Ovary (tissue), 9 donors: ENCODE measurements around the gene MGP. TPM values are rescaled to one million over a fixed set of nuclear protein-coding genes. Genes with fewer than 3 reads are reported as not detected.
A peak's percentile ranks its signal among the peaks of the same experiment; 100 is the strongest.

Experiments
- DNase-seq, 5 donors: peaks; one replicate each; pipeline ENCODE4 v3.0.0-alpha.2; 2019 to 2020
- H3K27ac ChIP-seq, 2 donors: fragments of 200-600 bp; one replicate each; pipeline versions ENCODE4 v1.5.1 to v1.8.0; 2019 to 2022
- H3K27me3 ChIP-seq: fragments of 200-600 bp; one replicate; pipeline ENCODE4 v1.8.0; 2022
- H3K36me3 ChIP-seq: fragments of 200-600 bp; sonication (generic); one replicate; pipeline ENCODE4 v1.5.1; 2019
- H3K4me1 ChIP-seq: one replicate; pipeline ENCODE4 v1.8.1; 2013; ENCODE audit warnings: mild to moderate bottlenecking, moderate library complexity; ENCODE audit not compliant: insufficient read depth
- H3K4me3 ChIP-seq: fragments of 200-600 bp; sonication (generic); one replicate; pipeline ENCODE4 v1.5.1; 2017
- H3K9me3 ChIP-seq, 2 donors: fragments of 200-600 bp in 1 of 2; sonication (generic) in 1 of 2; one replicate each; pipeline versions ENCODE4 v1.5.1 to v1.8.1; 2013 to 2019; ENCODE audit warnings: mild to moderate bottlenecking in 1 of 2, moderate library complexity in 1 of 2
- EP300 ChIP-seq: sonication (generic); formaldehyde crosslinking; IDR thresholded peaks from one replicate; pipeline ENCODE4 v1.6.1; 2017; ENCODE audit warnings: antibody characterized with exemption
- POLR2A ChIP-seq: fragments of 450-650 bp; IDR thresholded peaks from one replicate; pipeline ENCODE4 v1.6.1; 2017; ENCODE audit warnings: antibody characterized with exemption, mild to moderate bottlenecking, moderate library complexity
- WGBS, 3 donors: extraction: QIAGEN DNeasy Blood & Tissue Kit in 1 of 3; methylation state at CpG; one replicate each; pipeline versions ENCODE4 v1.1.5 to v1.1.7; 2013 to 2017; 5-methylcytosine and 5-hydroxymethylcytosine counted together
- intact Hi-C, 4 donors: fragments of 100-400 bp; cut with DNase I; formaldehyde crosslinking; loops; one replicate each; pipeline versions ENCODE4 v1.11.0 to v1.15.1; 2022 to 2023
- polyA plus RNA-seq, 2 donors: library from polyadenylated mRNA; stranded (reverse); fragments of 200-250 nt in 1 of 2; fragments of 350-450 nt in 1 of 2; fragmentation: Illumina TruSeq in 1 of 2; extraction: RNeasy Lipid Tissue Mini Kit (QIAGEN cat#74804) in 1 of 2; gene quantifications; one replicate each; pipeline ENCODE4 v1.2.3, GENCODE V29; 2013 to 2014
- total RNA-seq, 7 donors: library from RNA; depleted of rRNA in 2 of 7; stranded (reverse); fragments of >200 nt in 2 of 7; fragmentation: NEBNext Ultra II Directional in 3 of 7; extraction: Animal tissue kit (Norgen Biotek cat#: 25700) in 3 of 7; gene quantifications; one replicate each; pipeline versions ENCODE4 v1.1.0 to v1.2.4, GENCODE V29; 2016 to 2023
- TF ChIP-seq, protein P1 (sequence below), 3 donors: fragments of 450-650 bp in 2 of 3; fragments of 200-600 bp in 1 of 3; IDR thresholded peaks; one replicate each; pipeline versions ENCODE4 v1.5.1 to v1.8.0; 2016 to 2022; ENCODE audit warnings: antibody characterized with exemption in 3 of 3, mild to moderate bottlenecking in 1 of 3
- donor health status: DM: no; HTN: no; CAD: no; lungs with moderate emphysema.
- donor health status: DM: no; HTN: no; CAD: no.
- donor health status: Bipolar disorder and iron deficiency.
- donor health status: DM: yes; HTN: yes; CAD: no.
- donor health status: DM: no; HTN: no; CAD: no.
- donor health status: DM: yes; HTN: yes; CAD: no.

Gene MGP
- total and polyA plus RNA-seq, 9 donors: 109 to 2,243 (median 431) TPM

DNA sequence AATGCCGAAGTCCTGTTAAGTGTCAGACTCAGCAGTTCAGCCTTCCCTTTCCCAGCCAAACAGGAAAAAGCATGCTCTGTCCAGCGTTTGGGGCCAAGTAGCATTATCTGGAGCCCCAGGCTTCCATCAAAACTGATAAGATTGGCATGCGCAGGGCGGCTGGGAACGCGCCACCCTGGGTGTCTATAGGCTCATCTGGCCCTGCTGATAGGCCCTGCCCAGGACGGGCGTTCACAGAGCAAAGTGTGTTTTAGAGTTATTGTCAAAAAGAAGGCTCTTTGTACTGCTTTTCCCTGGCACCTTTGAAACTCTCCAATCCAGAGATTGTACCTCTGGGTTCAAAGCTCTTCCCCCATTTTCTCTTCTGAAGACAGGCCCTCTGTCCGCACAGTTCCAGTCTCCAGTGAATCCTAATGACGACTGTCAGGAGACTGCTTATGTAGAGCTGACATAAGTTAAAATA, 42.2 kb downstream of the MGP start, which contains the start of gene ART4:
ART4 (minus strand) TSS at position 102 of the 463 bp plus-strand sequence. CDS start 413 bp downstream, outside the sequence.
- intact Hi-C loops: loop anchor here in 3 of 4 donors (5.0 to 10.0 kb wide), 3 partner anchors 51 to 431 kb away; no protein-coding TSS in a partner anchor
- WGBS, 3 donors: 76 to 83% (median 82%) methylated on average over 10 of the region's 10 CpGs
- TF ChIP-seq, protein P1, sequence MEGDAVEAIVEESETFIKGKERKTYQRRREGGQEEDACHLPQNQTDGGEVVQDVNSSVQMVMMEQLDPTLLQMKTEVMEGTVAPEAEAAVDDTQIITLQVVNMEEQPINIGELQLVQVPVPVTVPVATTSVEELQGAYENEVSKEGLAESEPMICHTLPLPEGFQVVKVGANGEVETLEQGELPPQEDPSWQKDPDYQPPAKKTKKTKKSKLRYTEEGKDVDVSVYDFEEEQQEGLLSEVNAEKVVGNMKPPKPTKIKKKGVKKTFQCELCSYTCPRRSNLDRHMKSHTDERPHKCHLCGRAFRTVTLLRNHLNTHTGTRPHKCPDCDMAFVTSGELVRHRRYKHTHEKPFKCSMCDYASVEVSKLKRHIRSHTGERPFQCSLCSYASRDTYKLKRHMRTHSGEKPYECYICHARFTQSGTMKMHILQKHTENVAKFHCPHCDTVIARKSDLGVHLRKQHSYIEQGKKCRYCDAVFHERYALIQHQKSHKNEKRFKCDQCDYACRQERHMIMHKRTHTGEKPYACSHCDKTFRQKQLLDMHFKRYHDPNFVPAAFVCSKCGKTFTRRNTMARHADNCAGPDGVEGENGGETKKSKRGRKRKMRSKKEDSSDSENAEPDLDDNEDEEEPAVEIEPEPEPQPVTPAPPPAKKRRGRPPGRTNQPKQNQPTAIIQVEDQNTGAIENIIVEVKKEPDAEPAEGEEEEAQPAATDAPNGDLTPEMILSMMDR (IDR thresholded peaks at IDR 0.05): no peak
- TF ChIP-seq EP300 (no peak), POLR2A (no peak)
- H3K27me3 ChIP-seq: no peaks in the 10 kb centered on the region
- H3K27ac ChIP-seq: no peak within 1 kb of the TSS
- peaks cover 4% of the 10 kb centered on the region for H3K4me1 ChIP-seq
- no peak within 1 kb of the TSS for H3K4me3 ChIP-seq
- no peaks in the 10 kb centered on the region for H3K36me3 ChIP-seq
- no peaks in the 10 kb centered on the region for H3K9me3 ChIP-seq
- DNase-seq: no peak

DNA sequence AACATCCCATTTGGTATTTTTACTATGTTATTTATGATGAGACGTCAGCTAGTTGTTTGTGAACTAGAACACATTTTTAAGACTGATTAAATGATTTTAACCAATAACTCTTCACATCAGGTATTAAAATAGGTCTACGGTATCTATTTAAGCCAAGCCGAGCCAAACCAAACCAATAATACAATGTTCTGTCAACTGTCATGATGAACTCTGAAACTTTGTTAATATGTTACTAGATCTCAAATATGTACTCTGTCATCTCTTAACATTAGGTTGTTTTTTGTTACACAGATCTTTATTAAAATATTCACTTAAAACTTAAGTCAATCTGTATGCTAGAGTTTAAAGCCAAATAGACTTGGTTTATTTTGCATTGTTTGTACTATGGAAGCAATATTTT, 43.3 kb downstream of the MGP start:
- Histone ChIP-seq H3K27ac (no peak overlapping the region), H3K36me3 (no peaks in the 10 kb centered on the region), H3K4me3 (no peak overlapping the region), H3K4me1 (peaks cover 4% of the 10 kb centered on the region), H3K9me3 (no peaks in the 10 kb centered on the region), H3K27me3 (no peaks in the 10 kb centered on the region)
- TF ChIP-seq POLR2A (no peak), EP300 (no peak)
- TF ChIP-seq, protein P1 (IDR thresholded peaks at IDR 0.05): no peak
- DNase-seq: no peak
- intact Hi-C loops: loop anchor here in 3 of 4 donors (5.0 to 10.0 kb wide), 3 partner anchors 52 to 432 kb away; no protein-coding TSS in a partner anchor
- WGBS, 3 donors: 77 to 86% (median 85%) methylated on average over 3 of the region's 3 CpGs

DNA sequence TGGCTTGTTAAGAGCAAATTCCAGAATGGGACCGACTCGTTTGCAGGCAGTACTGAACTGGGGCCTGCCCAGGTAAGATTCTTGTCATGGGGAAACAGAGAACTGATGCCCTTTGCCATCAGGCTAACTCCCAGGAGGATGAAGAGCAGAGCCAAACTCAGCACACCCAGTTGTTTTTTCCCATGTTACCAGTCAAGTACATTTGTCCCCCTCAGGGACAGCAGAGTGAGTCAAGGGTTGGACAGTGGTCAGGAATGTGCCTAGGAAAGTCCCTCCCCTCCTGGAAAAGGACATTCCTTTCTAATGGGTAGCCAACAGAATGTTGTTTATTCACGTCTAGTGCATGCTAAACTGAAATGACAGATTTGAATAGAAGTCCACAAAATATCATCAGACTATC, 43.9 kb downstream of the MGP start:
- no peak for TF ChIP-seq EP300
- TF ChIP-seq POLR2A: no peak
- TF ChIP-seq, protein P1 (IDR thresholded peaks at IDR 0.05): no peak
- H3K27me3 ChIP-seq: no peaks in the 10 kb centered on the region
- H3K4me1 ChIP-seq: peaks cover 4% of the 10 kb centered on the region
- H3K9me3 ChIP-seq: no peaks in the 10 kb centered on the region
- intact Hi-C loops: loop anchor here in 3 of 4 donors (5.0 to 10.0 kb wide), 3 partner anchors 53 to 433 kb away; no protein-coding TSS in a partner anchor
- no peak overlapping the region for H3K27ac ChIP-seq
- DNase-seq: peak in 1 of 5 donors; percentile 33
- no peak overlapping the region for H3K4me3 ChIP-seq
- 32 to 51% (median 39%) methylated on average over 3 of the region's 3 CpGs for WGBS, 3 donors
- no peaks in the 10 kb centered on the region for H3K36me3 ChIP-seq

DNA sequence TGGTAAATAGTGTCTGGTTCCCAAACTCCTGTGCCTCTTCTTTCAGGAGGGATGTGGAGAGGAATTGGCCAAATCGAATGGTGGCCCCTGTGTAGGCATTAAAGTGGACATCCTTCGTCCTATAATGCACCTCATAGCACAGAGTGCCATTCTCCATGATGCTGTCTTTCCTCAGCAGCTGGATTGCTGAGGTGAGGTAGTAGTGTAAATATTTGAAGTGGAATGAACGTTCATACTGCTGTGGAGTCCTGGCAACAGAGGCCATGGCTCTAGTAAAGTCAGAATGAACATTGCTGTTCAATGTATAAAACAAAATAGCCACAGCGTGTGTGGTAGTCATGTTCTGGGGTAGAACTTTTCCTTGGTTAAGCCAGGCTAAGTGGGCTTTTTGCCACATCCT, 45.0 kb downstream of the MGP start:
- 83 to 88% (median 84%) methylated on average over 4 of the region's 4 CpGs for WGBS, 3 donors
- no peak for TF ChIP-seq EP300
- TF ChIP-seq, protein P1 (IDR thresholded peaks at IDR 0.05): no peak
- no peak for TF ChIP-seq POLR2A
- intact Hi-C loops: loop anchor here in 3 of 4 donors (5.0 to 10.0 kb wide), 3 partner anchors 54 to 434 kb away; no protein-coding TSS in a partner anchor
- no peaks in the 10 kb centered on the region for H3K9me3 ChIP-seq
- H3K4me1 ChIP-seq: peaks cover 4% of the 10 kb centered on the region
- H3K4me3 ChIP-seq: no peak overlapping the region
- no peak for DNase-seq
- H3K27me3 ChIP-seq: no peaks in the 10 kb centered on the region
- H3K27ac ChIP-seq: no peak overlapping the region
- H3K36me3 ChIP-seq: no peaks in the 10 kb centered on the region
